Hepatocyte (in vitro differentiated cells): ENCODE results near the gene COG6. TPM values are rescaled to one million over a fixed set of nuclear protein-coding genes. Genes with fewer than 3 reads are reported as not detected.

Source experiments
- DNase-seq: peaks from one replicate; pipeline ENCODE4 v3.0.0-alpha.2; 2016; ENCODE audit warnings: low spot score
- H2AFZ ChIP-seq: fragments of 200-600 bp; sonication (generic); 2 replicates; pipeline ENCODE4 v1.6.0; 2016; ENCODE audit warnings: antibody characterized with exemption, mild to moderate bottlenecking
- H3K27ac ChIP-seq: fragments of 200-600 bp; sonication (generic); 2 replicates; pipeline ENCODE4 v1.5.1; 2016; ENCODE audit warnings: mild to moderate bottlenecking
- H3K27me3 ChIP-seq: fragments of 200-600 bp; sonication (generic); 2 replicates; pipeline ENCODE4 v1.6.1; 2016
- H3K36me3 ChIP-seq: fragments of 200-600 bp; sonication (generic); replicated peaks from 2 replicates; pipeline ENCODE4 v1.5.1; 2016; ENCODE audit warnings: low read depth; ENCODE audit not compliant: insufficient read depth
- H3K4me1 ChIP-seq: fragments of 200-600 bp; sonication (generic); 2 replicates; pipeline ENCODE4 v1.5.1; 2016; ENCODE audit warnings: mild to moderate bottlenecking, moderate library complexity; ENCODE audit not compliant: insufficient read depth
- H3K4me2 ChIP-seq: fragments of 200-600 bp; sonication (generic); 2 replicates; pipeline ENCODE4 v1.6.0; 2016
- H3K4me3 ChIP-seq: fragments of 200-600 bp; sonication (generic); 2 replicates; pipeline ENCODE4 v1.5.1; 2016; ENCODE audit warnings: mild to moderate bottlenecking
- H3K79me2 ChIP-seq: fragments of 200-600 bp; sonication (generic); 2 replicates; pipeline ENCODE4 v1.6.0; 2017; ENCODE audit warnings: mild to moderate bottlenecking
- H3K9me2 ChIP-seq: fragments of 200-600 bp; sonication (generic); replicated peaks from 2 replicates; pipeline ENCODE4 v1.6.0; 2017; ENCODE audit warnings: mild to moderate bottlenecking; ENCODE audit not compliant: insufficient read depth
- H3K9me3 ChIP-seq: fragments of 200-600 bp; sonication (generic); 2 replicates; pipeline ENCODE4 v1.5.1; 2016; ENCODE audit warnings: low read depth, mild to moderate bottlenecking
- H4K20me1 ChIP-seq: fragments of 200-600 bp; sonication (generic); 2 replicates; pipeline ENCODE4 v1.6.0; 2016; ENCODE audit warnings: mild to moderate bottlenecking; ENCODE audit not compliant: insufficient read depth, poor library complexity, severe bottlenecking
- CTCF ChIP-seq: fragments of 200-600 bp; sonication (generic); IDR thresholded peaks from 2 replicates; pipeline ENCODE4 v1.5.1; 2016; ENCODE audit warnings: antibody characterized with exemption, mild to moderate bottlenecking; ENCODE audit not compliant: poor library complexity
- EZH2 ChIP-seq: fragments of 200-600 bp; sonication (generic); IDR thresholded peaks from 2 replicates; pipeline ENCODE4 v1.6.1; 2016; ENCODE audit warnings: antibody characterized with exemption, mild to moderate bottlenecking, borderline replicate concordance
- EZH2phosphoT487 ChIP-seq: fragments of 200-600 bp; sonication (generic); IDR thresholded peaks from one replicate; pipeline ENCODE4 v1.6.1; 2018; ENCODE audit warnings: antibody characterized with exemption, mild to moderate bottlenecking, low read depth, moderate library complexity; ENCODE audit not compliant: unreplicated experiment, severe bottlenecking
- WGBS: methylation state at CpG from one replicate; pipeline ENCODE4 v1.1.6; 2016; ENCODE audit warnings: low lambda C conversion rate; ENCODE audit errors: missing lambda C conversion rate; 5-methylcytosine and 5-hydroxymethylcytosine counted together
- polyA plus RNA-seq: library from polyadenylated mRNA; unstranded; fragments of >200 nt; fragmentation: Nextera tagmentation; extraction: Ambion mirVana; gene quantifications from 2 replicates; pipeline ENCODE4 v1.2.1, GENCODE V29; 2016
- total RNA-seq: library from RNA; depleted of rRNA; stranded (reverse); fragments of >200 nt; gene quantifications from 2 replicates; pipeline ENCODE4 v1.2.3, GENCODE V29; 2014

COG6 gene
- total and polyA plus RNA-seq, 2 experiments from 2014 or later, result 25.3 to 37.3 TPM

- DNase-seq, result no peak
Measured at GRCh38 chr13:39751805-39752204, 96.3 kb downstream of the COG6 start.

GRCh38 chr13:39760521-39760920 is 105.1 kb downstream of the COG6 start:
- Histone ChIP-seq H3K9me3 (no peaks in the 10 kb centered on the region), H2AFZ (no peak overlapping the region), H4K20me1 (no peaks in the 10 kb centered on the region), H3K4me2 (no peak overlapping the region), H3K79me2 (no peaks in the 10 kb centered on the region), H3K27me3 (no peaks in the 10 kb centered on the region), H3K9me2 (no peaks in the 10 kb centered on the region), H3K4me1 (no peaks in the 10 kb centered on the region), H3K4me3 (no peak overlapping the region), H3K27ac (no peak overlapping the region), H3K36me3 (no peaks in the 10 kb centered on the region)
- DNase-seq, result no peak
- no peak for TF ChIP-seq EZH2phosphoT487
- TF ChIP-seq CTCF, result no peak
- TF ChIP-seq EZH2, result no peak
- 75% methylated on average over 1 of the region's 1 CpG for WGBS

More at GRCh38 chr13:39751805-39752204, 96.3 kb downstream of the COG6 start:
- Histone ChIP-seq H3K4me3 (no peak overlapping the region), H3K36me3 (no peaks in the 10 kb centered on the region), H3K9me3 (no peaks in the 10 kb centered on the region), H4K20me1 (no peaks in the 10 kb centered on the region), H3K79me2 (no peaks in the 10 kb centered on the region), H3K4me2 (no peak overlapping the region), H3K27ac (no peak overlapping the region), H3K9me2 (no peaks in the 10 kb centered on the region), H3K27me3 (no peaks in the 10 kb centered on the region), H2AFZ (no peak overlapping the region), H3K4me1 (no peaks in the 10 kb centered on the region)
- TF ChIP-seq CTCF (no peak), EZH2 (no peak), EZH2phosphoT487 (no peak)

- Histone ChIP-seq H3K79me2 (no peaks in the 10 kb centered on the region), H3K27ac (no peak overlapping the region), H3K4me2 (no peak overlapping the region), H2AFZ (no peak overlapping the region), H3K27me3 (no peaks in the 10 kb centered on the region), H3K36me3 (no peaks in the 10 kb centered on the region), H3K4me3 (no peak overlapping the region), H3K9me3 (no peaks in the 10 kb centered on the region), H3K4me1 (no peaks in the 10 kb centered on the region), H3K9me2 (no peaks in the 10 kb centered on the region), H4K20me1 (no peaks in the 10 kb centered on the region)
- no peak for TF ChIP-seq EZH2phosphoT487
- no peak for TF ChIP-seq EZH2
- TF ChIP-seq CTCF, result peak; percentile 9
- WGBS, result 85% methylated on average over 2 of the region's 2 CpGs
- no peak for DNase-seq
Measured at GRCh38 chr13:39765801-39766463, 110.5 kb downstream of the COG6 start.
